OCI-M1 (cell line): Measurements from ENCODE around the gene TAF11L14.
"Not testable (repeated sequence)": the region's sequence is repeated elsewhere in the genome, so short reads cannot be mapped to it uniquely, and the experiment has no call there.

Source experiments
- DNase-seq: peaks from one replicate; lab custom pipeline; 2025; lab: John Stamatoyannopoulos, UW

Gene TAF11L14

DNA sequence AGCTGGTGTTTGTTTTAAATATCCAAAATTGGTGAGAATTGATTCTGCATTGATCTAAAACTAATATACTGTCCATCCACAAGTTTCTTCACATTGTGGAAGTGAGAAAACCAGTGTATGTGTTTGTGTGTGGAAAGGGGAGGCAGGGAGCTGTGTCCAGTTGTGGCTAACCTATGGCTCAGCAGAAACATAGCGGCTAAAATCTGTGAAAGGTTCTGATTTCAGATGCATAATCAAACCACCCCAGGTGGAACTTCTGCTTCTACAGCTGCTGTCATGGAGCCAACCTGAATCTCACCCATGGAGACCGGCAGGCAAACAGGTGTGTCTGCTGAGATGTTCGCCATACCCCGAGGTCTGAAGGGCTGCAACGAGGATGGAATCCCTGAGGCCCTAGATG, at the start of gene TAF11L14:
TSS of gene TAF11L14 (plus strand) at position 301 of the 400 bp plus-strand sequence.
- no peak for DNase-seq

- DNase-seq: not testable (repeated sequence)
These were observed 48.6 kb upstream of the TAF11L14 start, which contains the start of gene TAF11L7 for GRCh38 chr5:17585658-17586057. Gene TAF11L7 (minus strand): TSS chr5:17585758.

- DNase-seq: not testable (repeated sequence)
These were observed 43.4 kb upstream of the TAF11L14 start, which contains the start of gene TAF11L8 for GRCh38 chr5:17590860-17591259. Gene TAF11L8 (minus strand): TSS chr5:17590960.

GRCh38 chr5:17594255-17594654, 40.0 kb upstream of the TAF11L14 start, which contains the start of gene TAF11L9:
Gene TAF11L9 (minus strand): TSS chr5:17594394.
- not testable (repeated sequence) for DNase-seq

DNA sequence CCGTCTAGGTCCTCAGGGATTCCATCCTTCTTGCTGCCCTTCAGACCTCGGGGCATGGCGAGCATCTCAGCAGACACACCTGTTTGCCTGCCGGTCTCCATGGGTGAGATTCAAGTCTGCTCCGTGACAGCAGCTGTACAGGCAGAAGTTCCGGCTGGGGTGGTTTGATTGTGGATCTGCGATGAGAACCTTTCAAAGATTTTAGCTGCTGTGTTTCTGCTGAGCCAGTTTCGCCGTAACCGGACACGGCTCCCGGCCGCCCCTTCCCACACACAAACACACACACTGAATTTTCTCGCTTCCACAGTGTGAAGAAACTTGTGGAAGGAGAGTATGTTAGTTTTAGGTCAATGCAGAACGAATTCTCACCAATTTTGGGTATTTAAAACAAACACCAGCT, 36.5 kb upstream of the TAF11L14 start, which contains the start of gene TAF11L10:
TSS of gene TAF11L10 (minus strand) at position 101 of the 400 bp plus-strand sequence.
- DNase-seq: not testable (repeated sequence)

DNA sequence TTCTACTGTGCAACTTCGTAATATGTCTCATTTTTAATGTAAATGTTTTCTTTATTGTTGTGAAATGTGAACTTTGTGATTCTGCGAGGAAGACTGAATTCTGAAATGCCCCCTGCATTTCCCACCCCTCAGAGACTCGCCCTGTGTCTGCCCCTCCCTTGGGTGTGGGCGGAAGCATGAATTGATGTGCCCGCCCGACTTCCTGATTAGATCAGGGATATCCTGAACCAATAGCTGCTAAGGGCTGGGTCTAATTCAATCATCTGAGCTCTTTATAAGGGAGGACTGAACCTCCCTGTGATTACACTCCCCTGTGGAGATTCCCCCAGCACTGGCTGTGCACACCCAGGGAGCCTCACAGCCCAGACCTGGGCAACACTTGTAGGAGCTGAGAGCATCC, 30.4 kb upstream of the TAF11L14 start, which contains the start of gene TAF11L11:
TSS of gene TAF11L11 (plus strand) at position 304 of the 400 bp plus-strand sequence.
- DNase-seq: not testable (repeated sequence)

DNA sequence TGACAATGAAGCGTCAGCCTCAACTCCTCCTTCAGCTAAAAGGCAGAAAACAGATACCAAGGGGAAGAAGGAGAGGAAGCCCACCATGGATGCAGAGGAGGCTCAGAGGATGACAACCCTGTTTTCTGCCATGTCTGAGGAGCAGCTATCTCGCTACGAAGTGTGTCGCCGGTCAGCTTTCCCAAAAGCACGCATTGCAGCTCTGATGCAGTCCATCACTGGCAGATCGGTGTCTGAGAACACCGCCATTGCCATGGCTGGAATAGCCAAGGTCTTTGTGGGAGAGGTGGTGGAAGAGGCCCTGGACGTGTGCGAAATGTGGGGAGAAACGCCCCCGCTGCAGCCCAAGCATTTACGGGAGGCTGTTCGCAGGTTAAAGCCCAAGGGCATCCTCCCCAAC, 29.3 kb upstream of the TAF11L14 start:
- no peak for DNase-seq

- DNase-seq: not testable (repeated sequence)
These were observed 26.8 kb upstream of the TAF11L14 start for GRCh38 chr5:17607461-17607860.

- DNase-seq: not testable (repeated sequence)
These were observed 24.2 kb upstream of the TAF11L14 start, which contains the start of gene TAF11L12 for GRCh38 chr5:17610092-17610491. Gene TAF11L12 (plus strand): TSS chr5:17610392.

DNA sequence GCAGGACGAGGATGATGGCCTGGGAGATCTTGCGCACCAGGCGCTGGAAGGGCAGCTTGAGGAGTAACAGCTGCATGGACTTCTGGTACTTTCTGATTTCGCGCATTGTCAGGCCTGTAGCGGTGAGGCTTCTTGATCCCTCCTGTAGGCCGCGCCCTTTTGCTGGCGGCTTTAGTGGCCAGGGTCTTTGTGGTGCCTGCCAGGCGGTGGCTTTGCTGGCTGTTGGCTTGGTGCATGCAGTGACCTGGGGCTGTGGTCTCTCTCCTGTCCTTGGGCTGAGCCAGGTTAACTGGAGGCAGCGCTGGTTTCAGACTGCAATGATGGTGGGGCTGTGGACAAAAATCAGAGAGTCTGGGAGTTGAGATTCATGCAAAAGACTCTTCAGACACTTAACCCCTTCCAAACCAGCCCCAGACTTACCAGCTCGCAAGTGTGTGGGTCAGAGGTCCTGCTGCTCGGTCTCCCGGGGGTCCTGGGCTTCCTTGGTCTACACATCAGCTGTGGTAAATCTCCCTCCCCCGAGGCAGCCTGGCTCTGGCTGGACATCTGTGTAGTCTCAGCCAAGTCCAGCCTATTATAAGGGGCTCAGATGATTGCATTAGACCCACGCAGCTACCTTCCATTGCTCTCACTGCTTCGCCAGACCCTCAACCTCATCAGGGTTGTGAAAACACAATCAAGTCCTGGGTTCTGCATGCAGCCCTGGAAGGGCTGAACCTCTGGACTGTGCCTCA, 19.2 kb upstream of the TAF11L14 start:
- DNase-seq: no peak

GRCh38 chr5:17619354-17619753, 14.9 kb upstream of the TAF11L14 start:
- no peak for DNase-seq

- DNase-seq: no peak
These were observed 13.6 kb upstream of the TAF11L14 start for GRCh38 chr5:17620627-17621026.

DNA sequence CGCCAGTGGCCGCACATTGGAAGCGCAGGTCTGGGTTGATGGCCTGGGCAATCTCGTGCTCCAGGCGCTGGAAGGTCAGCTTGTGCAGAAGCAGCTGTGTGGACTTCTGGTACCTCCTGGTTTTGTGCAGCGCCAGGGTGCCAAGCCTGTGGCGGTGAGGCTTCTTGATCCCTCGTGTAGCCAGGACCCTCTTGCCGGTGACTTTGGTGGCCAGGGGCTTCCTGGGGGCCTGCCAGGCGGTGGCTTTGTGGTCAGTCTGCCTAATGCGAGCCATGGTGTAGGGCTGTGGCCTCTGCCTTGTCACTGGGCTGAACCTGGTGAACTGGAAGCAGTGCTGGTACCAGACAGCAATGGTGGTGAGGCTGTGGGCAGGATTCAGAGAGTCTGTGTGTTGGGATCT, 8.6 kb upstream of the TAF11L14 start:
- DNase-seq: no peak

- not testable (repeated sequence) for DNase-seq
These were observed 2.5 kb upstream of the TAF11L14 start, which contains the start of gene TAF11L13 for GRCh38 chr5:17631788-17632187. Gene TAF11L13 (plus strand): TSS chr5:17632088.

GRCh38 chr5:17649232-17649631, 15.0 kb downstream of the TAF11L14 start:
- DNase-seq: not testable (repeated sequence)

DNA sequence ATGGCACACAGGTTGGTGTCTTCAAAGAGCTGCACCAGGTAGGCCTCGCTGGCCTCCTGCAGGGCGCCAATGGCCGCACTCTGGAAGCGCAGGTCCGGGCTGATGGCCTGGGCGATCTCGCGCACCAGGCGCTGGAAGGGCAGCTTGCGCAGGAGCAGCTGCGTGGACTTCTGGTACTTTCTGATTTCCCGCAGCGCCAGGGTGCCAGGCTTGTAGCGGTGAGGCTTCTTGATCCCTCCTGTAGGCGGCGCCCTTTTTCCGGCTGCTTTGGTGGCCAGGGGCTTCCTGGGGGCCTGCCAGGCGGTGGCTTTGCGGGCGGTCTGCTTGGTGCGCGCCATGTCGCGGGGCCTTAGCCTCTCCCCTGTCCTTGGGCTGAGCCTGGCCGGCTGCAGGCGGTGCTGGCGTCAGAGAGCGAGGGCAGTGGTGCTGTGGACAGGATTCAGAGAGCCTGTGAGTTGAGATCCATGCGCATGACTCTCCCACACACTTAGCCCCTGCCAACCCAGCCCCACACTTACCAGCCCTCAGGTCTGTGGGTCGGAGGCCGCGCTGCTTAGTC, 21.0 kb downstream of the TAF11L14 start:
- not testable (repeated sequence) for DNase-seq

- no peak for DNase-seq
These were observed 21.7 kb downstream of the TAF11L14 start for GRCh38 chr5:17655921-17656320.

DNA sequence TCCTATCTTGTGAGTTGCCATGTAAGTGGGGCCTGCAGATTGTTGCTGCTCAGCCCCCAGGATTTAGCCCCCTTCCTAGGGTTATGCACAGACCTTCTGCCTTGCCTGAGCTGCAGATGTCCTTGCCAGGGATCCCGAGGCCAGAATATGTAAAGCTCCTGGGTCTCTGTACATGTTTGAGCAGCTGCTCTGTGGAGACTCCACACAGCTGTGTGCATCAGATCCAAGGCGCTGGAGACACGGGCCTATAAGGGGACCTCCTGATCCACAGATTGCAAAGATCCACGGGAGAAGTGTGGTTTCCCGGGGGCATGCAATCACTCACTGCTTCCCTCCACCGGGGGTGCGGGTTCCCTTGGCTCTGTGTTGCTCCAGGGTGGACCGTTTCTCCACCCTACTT, 28.9 kb downstream of the TAF11L14 start:
- no peak for DNase-seq

- no peak for DNase-seq
These were observed 31.6 kb downstream of the TAF11L14 start for GRCh38 chr5:17665836-17666235.

DNA sequence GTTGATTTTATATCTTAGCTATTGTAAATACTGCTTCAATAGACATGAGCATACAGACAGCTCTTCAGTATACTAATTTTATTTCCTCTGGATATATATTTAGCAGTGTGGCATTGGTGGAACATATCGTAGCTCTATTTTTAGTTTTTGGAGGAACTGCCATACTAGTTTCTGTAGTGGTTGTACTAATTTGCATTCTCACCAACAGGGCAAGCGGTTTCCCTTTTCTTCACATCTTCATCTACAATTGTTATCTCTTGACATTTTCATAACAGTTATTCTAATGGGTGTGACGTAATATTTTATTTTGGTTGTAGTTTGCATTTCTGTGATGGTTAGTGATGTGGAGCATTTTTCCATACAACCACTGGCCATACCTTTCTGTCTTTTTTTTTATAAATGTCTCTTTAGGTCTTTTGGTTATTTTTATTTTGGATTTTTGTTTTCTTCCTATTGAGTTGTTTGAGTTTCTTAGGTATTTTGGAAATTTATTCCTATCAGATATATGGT, 32.5 kb downstream of the TAF11L14 start:
- DNase-seq: no peak

GRCh38 chr5:17670353-17670752, 36.1 kb downstream of the TAF11L14 start:
- no peak for DNase-seq

DNA sequence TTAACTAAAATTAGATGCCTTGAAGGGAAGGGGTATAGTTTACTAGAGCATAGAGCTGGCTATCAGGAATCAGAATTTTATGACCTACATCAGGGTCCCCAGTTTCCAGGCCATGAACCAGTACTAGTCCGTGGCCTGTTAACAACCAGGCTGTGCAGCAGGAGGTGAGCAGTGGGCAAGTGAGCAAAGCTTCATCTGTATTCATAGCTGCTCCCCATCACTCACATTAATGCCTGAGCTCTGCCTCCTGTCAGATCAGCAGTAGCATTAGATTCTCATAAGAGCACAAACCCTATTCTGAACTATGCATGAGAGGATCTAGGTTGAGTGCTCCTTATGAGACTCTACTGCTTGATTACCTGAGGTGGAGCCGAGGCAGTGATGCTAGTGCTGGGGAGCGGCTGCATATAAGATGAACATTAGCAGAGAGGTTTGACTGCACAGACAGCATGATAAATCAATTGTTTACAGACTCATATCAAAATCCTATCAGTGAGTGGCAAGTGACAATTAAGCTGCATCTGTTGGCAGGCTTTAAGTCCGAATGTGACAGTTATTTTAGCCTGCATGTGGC, 44.6 kb downstream of the TAF11L14 start:
- no peak for DNase-seq
